A375 (cell line): ENCODE results near the gene ARMS2. TPM values are rescaled to one million over a fixed set of nuclear protein-coding genes. Genes with fewer than 3 reads are reported as not detected.

Experiments used
- small RNA-seq: library from RNA; depleted of rRNA; stranded (forward); fragments of <200 nt; gene quantifications from one replicate; pipeline ENCODE3, GENCODE V24; 2014
- total RNA-seq: library from RNA; depleted of rRNA; stranded (reverse); fragments of >200 nt; shearing (Covaris generic); gene quantifications from 2 replicates; pipeline ENCODE4 v1.2.3, GENCODE V29; 2014; rRNA removed

Gene ARMS2, protein sequence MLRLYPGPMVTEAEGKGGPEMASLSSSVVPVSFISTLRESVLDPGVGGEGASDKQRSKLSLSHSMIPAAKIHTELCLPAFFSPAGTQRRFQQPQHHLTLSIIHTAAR
- total RNA-seq: not detected in 2 replicates

GRCh38 chr10:122454603-122455080 is at the start of gene ARMS2:
Gene ARMS2 (plus strand): TSS chr10:122454653. CDS start chr10:122454728, 75 bp downstream.

GRCh38 chr10:122461367-122461728 is 6.9 kb downstream of the ARMS2 start, which contains the start of gene HTRA1:
Gene HTRA1 (plus strand): TSS chr10:122461553. CDS start chr10:122461653, 100 bp downstream.

Small RNA genes lying within 50 kb of the gene (small RNA-seq; reads per million reads assigned to genes)
- not detected for gene MIR3941

Other genes starting within 250 kb of the ARMS2 start
- 0.11 TPM in 1 of 2 replicates, not detected in the other for gene BTBD16, start 183.4 kb upstream of the ARMS2 start, total RNA-seq
- gene PLEKHA1, start 79.9 kb upstream of the ARMS2 start, total RNA-seq: 6.9 and 8.1 TPM in 2 replicates
- 22.7 and 26.2 TPM in 2 replicates for gene HTRA1, start 6.9 kb downstream of the ARMS2 start, total RNA-seq
- 2.3 and 2.7 TPM in 2 replicates for gene DMBT1, start 106.1 kb downstream of the ARMS2 start, total RNA-seq
- gene C10orf120, start 245.2 kb downstream of the ARMS2 start, total RNA-seq: not detected in 2 replicates